Stomach (tissue), 9 donors: ENCODE data around the gene ETFDH. TPM values are rescaled to one million over a fixed set of nuclear protein-coding genes. Genes with fewer than 3 reads are reported as not detected.
"Not testable (repeated sequence)": the region's sequence is repeated elsewhere in the genome, so short reads cannot be mapped to it uniquely, and the experiment has no call there.

Source experiments
- DNase-seq, 2 donors: peaks; one replicate each; pipeline versions ENCODE4 v3.0.0 to v3.0.0-alpha.2; 2013 to 2019
- H3K27ac ChIP-seq, 5 donors: fragments of 200-600 bp in 4 of 5; sonication (generic) in 4 of 5; one replicate each; pipeline ENCODE4 v1.5.1; 2013 to 2019; ENCODE audit warnings: mild to moderate bottlenecking in 1 of 5, moderate library complexity in 1 of 5
- H3K27me3 ChIP-seq, 3 donors: fragments of 200-600 bp; sonication (generic); one replicate each; pipeline ENCODE4 v1.5.1; 2017 to 2019; ENCODE audit warnings: mixed run types in 1 of 3
- H3K36me3 ChIP-seq, 4 donors: fragments of 200-600 bp; sonication (generic); 1 replicate in 3 of 4; 2 replicates in 1 of 4; pipeline ENCODE4 v1.5.1; 2016 to 2019
- H3K4me1 ChIP-seq, 4 donors: fragments of 200-600 bp; sonication (generic); one replicate each; pipeline ENCODE4 v1.5.1; 2016 to 2019
- H3K4me3 ChIP-seq, 4 donors: fragments of 200-600 bp; sonication (generic) in 3 of 4; one replicate each; pipeline ENCODE4 v1.5.1; 2016 to 2019; ENCODE audit warnings: mild to moderate bottlenecking in 1 of 4
- H3K9me3 ChIP-seq, 4 donors: fragments of 200-600 bp; sonication (generic); one replicate each; pipeline ENCODE4 v1.5.1; 2016 to 2019
- EP300 ChIP-seq: sonication (generic); formaldehyde crosslinking; IDR thresholded peaks from one replicate; pipeline ENCODE4 v1.6.1; 2017; ENCODE audit warnings: antibody characterized with exemption
- POLR2A ChIP-seq, 4 donors: fragments of 450-650 bp; IDR thresholded peaks; one replicate each; pipeline ENCODE4 v1.6.1; 2016; ENCODE audit warnings: antibody characterized with exemption in 4 of 4, control low read depth in 2 of 4, mild to moderate bottlenecking in 1 of 4, moderate library complexity in 1 of 4
- POLR2AphosphoS5 ChIP-seq, 3 donors: sonication (generic); formaldehyde crosslinking; IDR thresholded peaks; one replicate each; pipeline ENCODE4 v1.6.1; 2016; ENCODE audit warnings: antibody characterized with exemption in 3 of 3
- WGBS, 5 donors: extraction: QIAGEN DNeasy Blood & Tissue Kit in 3 of 5; methylation state at CpG; one replicate each; pipeline versions ENCODE4 v1.1.5 to v1.1.7; 2013 to 2018; 5-methylcytosine and 5-hydroxymethylcytosine counted together
- intact Hi-C: fragments of 100-400 bp; cut with DNase I; formaldehyde crosslinking; loops from one replicate; pipeline ENCODE4 v1.15.1; 2023; ENCODE audit warnings: low total_unique reads
- polyA plus RNA-seq, 3 donors: library from polyadenylated mRNA; stranded (reverse); fragments of 200-250 nt; gene quantifications; one replicate each; pipeline ENCODE4 v1.2.3, GENCODE V29; 2013
- total RNA-seq, 5 donors: library from RNA; depleted of rRNA; stranded (reverse); fragments of >200 nt; gene quantifications; one replicate each; pipeline versions ENCODE4 v1.1.0 to v1.2.3, GENCODE V29; 2014 to 2016
- TF ChIP-seq, protein P1 (sequence below), 7 experiments: fragments of 450-650 bp in 4 of 7; fragments of 200-600 bp in 3 of 7; sonication (generic) in 3 of 7; IDR thresholded peaks; one replicate each; pipeline ENCODE4 v1.5.1; 2016 to 2019; ENCODE audit warnings: antibody characterized with exemption in 7 of 7, control low read depth in 2 of 7, mild to moderate bottlenecking in 1 of 7
- donor health status: healthy with polysubstance abuse.
- donor health status: Bipolar disorder and iron deficiency.
- donor health status: healthy.

ETFDH gene
- total and polyA plus RNA-seq, 8 donors: 9.3 to 78.0 (median 21.8) TPM

DNA sequence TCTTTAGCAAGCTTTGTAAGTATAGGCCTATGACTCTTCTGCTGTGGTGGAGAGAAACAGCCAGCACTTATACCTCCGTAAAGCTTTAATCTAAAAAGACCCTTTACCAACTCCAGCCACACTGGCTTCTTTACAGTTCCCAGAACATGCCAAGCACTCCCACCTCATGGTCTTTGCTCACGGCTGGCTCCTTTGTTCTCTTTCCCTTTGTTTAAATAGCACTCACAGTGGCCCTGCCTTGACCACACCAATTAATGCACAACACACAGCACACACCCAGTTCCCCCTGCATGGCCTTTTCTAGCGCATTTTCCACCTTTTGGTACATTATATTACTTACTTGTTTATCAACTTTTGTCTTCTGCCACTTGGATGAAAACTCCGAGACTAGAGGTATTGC is 32.2 kb downstream of the ETFDH start:
- Histone ChIP-seq H3K4me3 (no peak overlapping the region), H3K4me1 (no peaks in the 10 kb centered on the region), H3K36me3 (peaks cover 31 to 91% (median 78%) of the 10 kb centered on the region in 4 donors), H3K9me3 (no peaks in the 10 kb centered on the region), H3K27ac (no peak overlapping the region), H3K27me3 (no peaks in the 10 kb centered on the region)
- WGBS, 5 donors: 68 to 89% (median 71%) methylated on average over 4 of the region's 4 CpGs
- TF ChIP-seq EP300: no peak
- TF ChIP-seq, protein P1, sequence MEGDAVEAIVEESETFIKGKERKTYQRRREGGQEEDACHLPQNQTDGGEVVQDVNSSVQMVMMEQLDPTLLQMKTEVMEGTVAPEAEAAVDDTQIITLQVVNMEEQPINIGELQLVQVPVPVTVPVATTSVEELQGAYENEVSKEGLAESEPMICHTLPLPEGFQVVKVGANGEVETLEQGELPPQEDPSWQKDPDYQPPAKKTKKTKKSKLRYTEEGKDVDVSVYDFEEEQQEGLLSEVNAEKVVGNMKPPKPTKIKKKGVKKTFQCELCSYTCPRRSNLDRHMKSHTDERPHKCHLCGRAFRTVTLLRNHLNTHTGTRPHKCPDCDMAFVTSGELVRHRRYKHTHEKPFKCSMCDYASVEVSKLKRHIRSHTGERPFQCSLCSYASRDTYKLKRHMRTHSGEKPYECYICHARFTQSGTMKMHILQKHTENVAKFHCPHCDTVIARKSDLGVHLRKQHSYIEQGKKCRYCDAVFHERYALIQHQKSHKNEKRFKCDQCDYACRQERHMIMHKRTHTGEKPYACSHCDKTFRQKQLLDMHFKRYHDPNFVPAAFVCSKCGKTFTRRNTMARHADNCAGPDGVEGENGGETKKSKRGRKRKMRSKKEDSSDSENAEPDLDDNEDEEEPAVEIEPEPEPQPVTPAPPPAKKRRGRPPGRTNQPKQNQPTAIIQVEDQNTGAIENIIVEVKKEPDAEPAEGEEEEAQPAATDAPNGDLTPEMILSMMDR (IDR thresholded peaks at IDR 0.05): no peak
- TF ChIP-seq POLR2AphosphoS5 (IDR thresholded peaks at IDR 0.05): no peak
- TF ChIP-seq POLR2A (IDR thresholded peaks at IDR 0.05): no peak
- DNase-seq: peak in 1 of 2 donors; percentile 40
- intact Hi-C loops: no loop called here

DNA sequence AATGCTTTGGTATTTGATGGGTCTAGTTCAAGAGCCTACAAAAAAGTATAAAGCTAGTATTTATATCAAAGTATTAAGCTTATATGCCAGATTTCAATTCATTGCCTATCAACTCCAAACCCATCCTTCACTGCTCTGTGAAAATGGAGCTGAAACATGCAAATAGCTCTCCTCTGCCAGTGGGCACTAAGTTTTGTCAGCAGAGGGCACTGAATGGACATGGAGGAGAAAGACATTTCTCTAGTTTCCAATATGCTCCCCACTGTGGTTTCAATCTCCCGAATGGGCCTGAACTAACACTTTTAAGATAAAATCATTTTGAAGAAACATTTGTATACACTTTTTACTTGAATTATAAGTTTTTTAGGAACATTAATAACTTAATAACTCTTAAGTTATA is 38.7 kb downstream of the ETFDH start:
- H3K9me3 ChIP-seq: no peaks in the 10 kb centered on the region
- no peak overlapping the region for H3K4me3 ChIP-seq
- H3K27ac ChIP-seq: no peak overlapping the region
- 41 to 85% (median 58%) methylated on average over 1 of the region's 1 CpG for WGBS, 5 donors
- H3K27me3 ChIP-seq: no peaks in the 10 kb centered on the region
- H3K36me3 ChIP-seq: peaks cover 61 to 100% (median 99%) of the 10 kb centered on the region in 4 donors
- DNase-seq: peak in 1 of 2 donors; percentile 21
- intact Hi-C loops: no loop called here
- TF ChIP-seq, protein P1 (IDR thresholded peaks at IDR 0.05): no peak
- TF ChIP-seq POLR2A (IDR thresholded peaks at IDR 0.05) (no peak), EP300 (no peak), POLR2AphosphoS5 (IDR thresholded peaks at IDR 0.05) (no peak)
- no peaks in the 10 kb centered on the region for H3K4me1 ChIP-seq

DNA sequence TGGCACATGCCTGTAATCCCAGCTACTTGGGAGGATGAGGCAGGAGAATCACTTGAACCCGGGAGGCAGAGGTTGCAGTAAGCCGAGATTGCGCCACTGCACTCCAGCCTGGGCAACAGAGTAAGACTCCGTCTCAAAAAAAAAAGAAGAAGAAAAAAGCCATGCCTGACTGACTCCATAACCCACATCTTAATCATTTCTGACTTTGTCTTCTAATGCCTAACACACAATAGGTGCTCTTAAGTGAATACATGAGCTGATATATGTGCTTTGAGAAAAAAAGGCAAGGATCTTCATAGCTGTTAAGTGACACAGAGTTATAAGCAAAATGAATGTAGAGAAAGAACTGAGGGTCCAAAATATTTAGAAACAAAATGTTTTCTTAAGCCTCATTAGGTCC is 40.5 kb downstream of the ETFDH start:
- intact Hi-C loops, H3K4me3 ChIP-seq, H3K27ac ChIP-seq, H3K4me1 ChIP-seq, H3K9me3 ChIP-seq, H3K27me3 ChIP-seq, DNase-seq: not testable (repeated sequence)
- peaks cover 58 to 100% (median 99%) of the 10 kb centered on the region in 4 donors for H3K36me3 ChIP-seq
- WGBS, 5 donors: 92 to 99% (median 96%) methylated on average over 4 of the region's 4 CpGs

DNA sequence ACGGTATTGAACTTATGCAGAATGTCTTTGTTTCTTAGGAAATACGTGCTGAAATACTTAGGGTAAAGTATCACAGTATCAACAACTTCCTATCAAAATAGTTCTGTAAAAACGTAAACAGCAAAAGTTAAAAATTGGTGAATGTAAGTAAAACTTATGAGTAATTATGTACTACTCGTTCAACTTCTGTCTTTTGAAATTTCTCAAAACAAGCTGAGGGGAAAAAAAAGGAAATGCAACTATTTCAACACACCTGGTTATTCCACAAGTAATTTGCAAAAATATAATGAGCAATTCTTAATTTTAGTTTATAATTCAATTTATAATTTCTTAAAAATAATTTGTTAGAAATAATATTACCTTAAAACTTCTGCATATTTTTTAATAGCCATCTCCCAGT is 42.8 kb downstream of the ETFDH start:
- no peak for DNase-seq
- Histone ChIP-seq H3K4me3 (no peak overlapping the region), H3K36me3 (peaks cover 50 to 100% (median 99%) of the 10 kb centered on the region in 4 donors), H3K27me3 (no peaks in the 10 kb centered on the region), H3K4me1 (peaks cover 0 to 5% (median 0%) of the 10 kb centered on the region in 4 donors), H3K9me3 (no peaks in the 10 kb centered on the region), H3K27ac (no peak overlapping the region)
- TF ChIP-seq EP300 (no peak), POLR2A (IDR thresholded peaks at IDR 0.05) (no peak), POLR2AphosphoS5 (IDR thresholded peaks at IDR 0.05) (no peak)
- TF ChIP-seq, protein P1 (IDR thresholded peaks at IDR 0.05): no peak
- WGBS, 5 donors: 78 to 93% (median 90%) methylated on average over 4 of the region's 4 CpGs
- intact Hi-C loops: no loop called here

DNA sequence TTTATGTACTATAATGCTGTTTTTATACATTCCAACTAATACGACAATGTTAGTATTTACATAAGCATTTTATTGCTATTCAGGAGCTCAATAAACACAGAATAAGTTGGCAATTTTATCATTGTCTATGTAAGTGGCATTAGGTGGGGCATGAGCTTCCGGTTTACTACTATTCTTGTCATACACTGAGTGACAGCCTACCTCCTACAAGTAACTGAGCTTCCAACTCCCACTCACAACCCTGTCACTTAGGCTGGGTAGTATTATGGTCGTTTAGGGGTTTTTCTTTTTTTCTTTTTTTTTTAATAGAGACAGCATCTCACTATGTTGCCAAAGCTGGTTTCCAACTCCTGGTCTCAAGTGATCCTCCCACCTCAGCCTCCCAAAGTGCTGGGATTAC is 43.7 kb downstream of the ETFDH start:
- peaks cover 47 to 100% (median 96%) of the 10 kb centered on the region in 4 donors for H3K36me3 ChIP-seq

More for the DNA sequence above, 43.7 kb downstream of the ETFDH start:
- Histone ChIP-seq H3K4me1 (peaks cover 0 to 9% (median 0%) of the 10 kb centered on the region in 4 donors), H3K27ac (no peak overlapping the region), H3K4me3 (no peak overlapping the region), H3K27me3 (no peaks in the 10 kb centered on the region), H3K9me3 (no peaks in the 10 kb centered on the region)
- WGBS, 5 donors: 58 to 78% (median 73%) methylated on average over 3 of the region's 3 CpGs
- TF ChIP-seq POLR2AphosphoS5 (IDR thresholded peaks at IDR 0.05): no peak
- TF ChIP-seq EP300: no peak
- no peak for TF ChIP-seq POLR2A (IDR thresholded peaks at IDR 0.05)
- TF ChIP-seq, protein P1 (IDR thresholded peaks at IDR 0.05): no peak
- DNase-seq: no peak
- intact Hi-C loops: no loop called here
